Measurements from ENCODE around the gene MKLN1.
"Not testable (repeated sequence)": the region's sequence is repeated elsewhere in the genome, so short reads cannot be mapped to it uniquely, and the experiment has no call there.

DNA sequence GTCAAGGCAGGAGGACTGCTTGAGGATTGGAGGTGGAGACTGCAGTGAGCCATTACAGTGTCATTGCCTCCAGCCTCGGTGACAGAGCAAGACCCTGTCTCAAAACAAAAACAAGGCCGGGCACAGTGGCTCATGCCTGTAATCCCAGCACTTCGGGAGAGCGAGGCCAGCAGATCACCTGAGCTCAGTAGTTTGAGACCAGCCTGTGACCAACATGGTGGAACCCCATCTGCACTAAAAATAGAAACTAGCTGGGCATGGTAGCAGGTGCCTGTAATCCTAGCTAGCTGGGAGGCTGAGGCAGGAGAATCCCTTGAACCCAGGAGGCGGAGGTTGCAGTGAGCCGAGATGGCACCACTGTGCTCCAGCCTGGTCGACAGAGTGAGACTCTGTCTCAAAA lies 103.2 kb downstream of the MKLN1 start:
- TF ChIP-seq CTCF (IDR thresholded peaks at IDR 0.05); POLR2A (IDR thresholded peaks at IDR 0.05); POLR2AphosphoS5 (IDR thresholded peaks at IDR 0.05; ENCODE audit: insufficient read depth in 1 of 2, low read depth in 1 of 2): not testable (repeated sequence)
